ENCODE results near the gene KLHL21. TPM values are rescaled to one million over a fixed set of nuclear protein-coding genes. Genes with fewer than 3 reads are reported as not detected.
"Not testable (repeated sequence)": the region's sequence is repeated elsewhere in the genome, so short reads cannot be mapped to it uniquely, and the experiment has no call there.

The KLHL21 gene
- polyA plus RNA-seq, 2 of the 4 experiments (the other 2 are of a cell fraction) = 3.3 to 10.5 TPM

GRCh38 chr1:6640867-6641266 is 38.2 kb upstream of the KLHL21 start:
- WGBS (ENCODE audit: missing lambda C conversion rate) = 80% methylated on average over 3 of the region's 3 CpGs
- H3K4me2 ChIP-seq; ATAC-seq; FAIRE-seq; H3K4me3 ChIP-seq; H3K9me3 ChIP-seq; DNase-seq (ENCODE audit: low read depth in 1 of 2, low spot score in 1 of 2); H3K4me1 ChIP-seq; H3K27ac ChIP-seq; POLR2A ChIA-PET: not testable (repeated sequence)
- CTCF ChIA-PET = interaction anchor here (1.0 to 1.2 kb wide), 3 partner anchors 48 to 155 kb away, joined by 3 to 4 read pairs (median 3); partner anchors contain the start of gene DNAJC11

GRCh38 chr1:6638226-6638625 is 35.6 kb upstream of the KLHL21 start:
- Histone ChIP-seq H3K27ac (no peak overlapping the region), H3K4me1 (no peaks in the 10 kb centered on the region), H3K9me3 (no peaks in the 10 kb centered on the region), H3K4me3 (no peak overlapping the region), H3K4me2 (no peak overlapping the region)
- DNase-seq (ENCODE audit: low read depth in 1 of 2, low spot score in 1 of 2) (no peak), ATAC-seq (no peak), FAIRE-seq (no peak)
- CTCF ChIA-PET = interaction anchor here (0.9 to 3.5 kb wide), 2 partner anchors 8 to 36 kb away, joined by 3 to 21 read pairs; no protein-coding TSS in a partner anchor
- POLR2A ChIA-PET = no interaction called here
- WGBS (ENCODE audit: missing lambda C conversion rate) = 96% methylated on average over 18 of the region's 18 CpGs
- TF ChIP-seq USF2 (IDR thresholded peaks at IDR 0.05) (no peak), POLR2AphosphoS2 (conservative IDR thresholded peaks at IDR 0.05; ENCODE audit: low read length) (no peak), RCOR1 (IDR thresholded peaks at IDR 0.05; ENCODE audit: low read depth, low read length) (no peak), CHD4 (IDR thresholded peaks at IDR 0.05; ENCODE audit: borderline replicate concordance) (no peak)

- Histone ChIP-seq H3K4me1 (no peaks in the 10 kb centered on the region), H3K4me2 (no peak overlapping the region), H3K27ac (no peak overlapping the region), H3K9me3 (no peaks in the 10 kb centered on the region), H3K4me3 (no peak overlapping the region)
- CTCF ChIA-PET = interaction anchor here (0.9 to 3.5 kb wide), 2 partner anchors 8 to 36 kb away, joined by 3 to 21 read pairs; no protein-coding TSS in a partner anchor
- no peak for TF ChIP-seq ELK1 (IDR thresholded peaks at IDR 0.05; ENCODE audit: low read depth, low read length)
- TF ChIP-seq CBX2 (IDR thresholded peaks at IDR 0.05; ENCODE audit: borderline replicate concordance, low read depth) = no peak
- no peak for TF ChIP-seq CBX8 (IDR thresholded peaks at IDR 0.05)
- no peak for FAIRE-seq
- DNase-seq (ENCODE audit: low read depth in 1 of 2, low spot score in 1 of 2) = no peak
- POLR2A ChIA-PET = no interaction called here
- WGBS (ENCODE audit: missing lambda C conversion rate) = 93% methylated on average over 8 of the region's 9 CpGs
- no peak for ATAC-seq
Measured at GRCh38 chr1:6637770-6638169, 35.1 kb upstream of the KLHL21 start.

- H3K4me2 ChIP-seq; H3K9me3 ChIP-seq; H3K4me3 ChIP-seq; H3K4me1 ChIP-seq; FAIRE-seq; H3K27ac ChIP-seq; DNase-seq (ENCODE audit: low read depth in 1 of 2, low spot score in 1 of 2); POLR2A ChIA-PET; ATAC-seq: not testable (repeated sequence)
- WGBS (ENCODE audit: missing lambda C conversion rate) = 94% methylated on average over 6 of the region's 6 CpGs
- CTCF ChIA-PET = interaction anchor here (0.6 to 3.5 kb wide), 3 partner anchors 9 to 112 kb away, joined by 3 to 21 read pairs (median 3); no protein-coding TSS in a partner anchor
Measured at GRCh38 chr1:6636778-6637177, 34.1 kb upstream of the KLHL21 start.

- ChIA-PET POLR2A (no interaction called here), CTCF (interaction anchor here (0.6 to 3.5 kb wide), 4 partner anchors 9 to 112 kb away, joined by 3 to 21 read pairs (median 3); no protein-coding TSS in a partner anchor)
- H3K9me3 ChIP-seq = no peaks in the 10 kb centered on the region
- 81% methylated on average over 12 of the region's 16 CpGs for WGBS (ENCODE audit: missing lambda C conversion rate)
- FAIRE-seq = no peak
- no peaks in the 10 kb centered on the region for H3K4me1 ChIP-seq
- no peak for DNase-seq (ENCODE audit: low read depth in 1 of 2, low spot score in 1 of 2)
- H3K4me2 ChIP-seq = no peak overlapping the region
- ATAC-seq = peak in 1 of 2 experiments; percentile 28; a peak in 2 of 6 replicates
- H3K27ac ChIP-seq = no peak overlapping the region
- H3K4me3 ChIP-seq = no peak overlapping the region
- no peak for TF ChIP-seq JUN (IDR thresholded peaks at IDR 0.05)
- TF ChIP-seq ELK1 (IDR thresholded peaks at IDR 0.05; ENCODE audit: low read depth, low read length) = no peak
- no peak for TF ChIP-seq SREBF2 (IDR thresholded peaks at IDR 0.05)
- no peak for TF ChIP-seq CBX2 (IDR thresholded peaks at IDR 0.05; ENCODE audit: borderline replicate concordance, low read depth)
- no peak for TF ChIP-seq TP53 (CRISPR knock-in tag; IDR thresholded peaks at IDR 0.05)
- no peak for TF ChIP-seq KDM5A (IDR thresholded peaks at IDR 0.05)
- TF ChIP-seq CEBPB (IDR thresholded peaks at IDR 0.05) = no peak
- TF ChIP-seq HEYL (CRISPR knock-in tag; IDR thresholded peaks at IDR 0.05) = no peak
- TF ChIP-seq TFCP2L1 (CRISPR knock-in tag; IDR thresholded peaks at IDR 0.05) = no peak
- no peak for TF ChIP-seq FOXS1 (CRISPR knock-in tag; IDR thresholded peaks at IDR 0.05)
- TF ChIP-seq JUNB (IDR thresholded peaks at IDR 0.05) = no peak
- TF ChIP-seq ATOH8 (CRISPR knock-in tag; IDR thresholded peaks at IDR 0.05; ENCODE audit: low read depth) = no peak
- TF ChIP-seq HOXA7 (CRISPR knock-in tag; IDR thresholded peaks at IDR 0.05) = no peak
- no peak for TF ChIP-seq NPAS2 (CRISPR knock-in tag; IDR thresholded peaks at IDR 0.05; ENCODE audit: borderline replicate concordance)
- TF ChIP-seq RFX5 (IDR thresholded peaks at IDR 0.05) = no peak
- TF ChIP-seq HOXB13 (CRISPR knock-in tag; IDR thresholded peaks at IDR 0.05; ENCODE audit: low read depth) = no peak
- TF ChIP-seq FOSL2 (IDR thresholded peaks at IDR 0.05) = no peak
- no peak for TF ChIP-seq FOSL2 (CRISPR knock-in tag; IDR thresholded peaks at IDR 0.05)
Measured at GRCh38 chr1:6635910-6636760, 33.5 kb upstream of the KLHL21 start.

Measured in A549 (cell line).